GM10248 (cell line): ENCODE results near the gene SLCO4A1.

Experiments
- CTCF ChIA-PET: fragments of 300-600 bp; sonication (Branson Sonifier 250); formaldehyde crosslinking; extraction: SDS; loops from one replicate; lab custom pipeline; 2021; ENCODE audit warnings: antibody characterized with exemption; lab: Yijun Ruan, JAX
- POLR2A ChIA-PET: fragments of 350-650 bp; sonication (Branson Sonifier 250); formaldehyde crosslinking; extraction: SDS; loops from one replicate; lab custom pipeline; 2020; ENCODE audit warnings: antibody characterized with exemption; lab: Yijun Ruan, JAX
- DNase-seq: peaks from one replicate; pipeline ENCODE4 v3.0.0; 2012; ENCODE audit errors: extremely low spot score
- CTCF ChIP-seq: IDR thresholded peaks from 2 replicates; pipeline ENCODE4 v1.5.1; 2012; ENCODE audit warnings: mild to moderate bottlenecking, low read depth; ENCODE audit errors: extremely low read depth, missing control alignments, control extremely low read depth

Gene SLCO4A1

GRCh38 chr20:62596921-62597320 is 45.4 kb upstream of the SLCO4A1 start:
- TF ChIP-seq CTCF = no peak
- no peak for DNase-seq
- ChIA-PET POLR2A (no interaction called here), CTCF (no interaction called here)

- no peak for TF ChIP-seq CTCF
- ChIA-PET POLR2A (no interaction called here), CTCF (interaction anchor here (1.3 kb wide), 1 partner anchor 19 kb away, joined by 5 read pairs; no protein-coding TSS in a partner anchor)
- no peak for DNase-seq
These were observed 44.7 kb upstream of the SLCO4A1 start for GRCh38 chr20:62597416-62598115.

DNA sequence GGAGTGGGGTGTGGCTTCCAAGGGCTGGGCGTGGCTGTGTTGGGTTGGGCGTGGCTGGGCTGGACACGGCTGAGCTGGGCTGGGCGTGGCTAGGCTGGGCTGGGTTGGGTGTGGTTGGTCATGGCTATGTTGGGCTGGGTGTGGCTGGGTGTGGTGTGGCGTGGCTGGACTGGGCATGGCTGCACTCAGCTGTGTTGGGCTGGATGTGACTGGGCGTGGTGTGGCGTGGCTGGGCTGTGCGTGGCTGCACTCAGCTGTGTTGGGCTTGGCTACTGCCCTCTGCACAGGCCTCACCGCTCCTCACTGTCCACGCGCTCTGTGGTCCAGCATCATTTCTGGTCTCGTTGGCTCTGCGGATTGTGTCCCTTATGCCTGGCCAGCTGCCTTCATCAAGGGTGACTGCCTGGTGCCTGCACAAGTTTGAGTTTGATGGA is 43.5 kb upstream of the SLCO4A1 start:
- no peak for TF ChIP-seq CTCF
- peak; percentile 56 for DNase-seq
- ChIA-PET CTCF (interaction anchor here (0.9 to 1.3 kb wide), 3 partner anchors 10 to 18 kb away, joined by 3 to 5 read pairs (median 3); no protein-coding TSS in a partner anchor), POLR2A (no interaction called here)

DNA sequence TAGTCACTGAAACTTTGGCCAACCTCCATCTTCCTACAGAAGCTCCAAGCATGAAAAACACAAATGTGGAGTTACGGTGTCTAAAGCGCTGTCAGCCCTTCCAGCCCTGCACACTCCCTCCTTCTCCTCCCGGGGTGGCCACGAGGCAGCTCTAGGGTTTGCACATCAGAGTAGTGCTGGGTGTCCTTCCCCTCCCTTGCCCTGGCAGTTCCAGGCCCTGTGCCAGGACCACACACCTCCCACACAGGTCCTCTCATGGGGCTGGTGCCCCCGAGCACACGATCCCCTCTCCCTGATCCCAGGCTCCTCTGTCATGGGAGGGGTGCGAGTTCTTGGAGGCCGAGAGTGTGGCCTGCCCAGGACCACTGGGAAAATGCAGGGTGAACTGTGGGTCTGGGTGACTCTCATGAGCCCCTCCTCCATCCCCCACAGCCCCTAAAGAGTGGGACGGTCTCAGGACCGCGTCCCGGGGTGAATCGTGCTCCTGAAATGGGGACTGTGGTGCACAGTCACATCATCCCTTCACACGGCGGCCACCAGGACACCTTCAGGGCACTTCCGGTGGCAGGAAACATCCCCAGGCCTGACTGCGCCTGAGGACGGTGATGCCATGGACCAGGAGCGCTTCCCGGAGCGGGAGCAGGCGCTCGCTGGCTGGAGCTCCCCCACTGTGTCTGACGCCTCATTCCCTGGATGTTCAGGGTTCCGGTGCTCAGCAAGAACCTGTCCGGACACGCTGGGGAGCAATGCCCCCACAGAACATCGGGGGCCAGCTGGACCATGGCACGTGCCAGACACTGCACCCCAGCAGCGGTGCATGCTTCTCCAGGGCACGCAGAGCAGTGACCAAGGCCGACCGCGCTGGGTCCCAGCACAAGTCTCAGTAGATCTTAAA is 42.8 kb upstream of the SLCO4A1 start:
- CTCF ChIA-PET = interaction anchor here (1.0 to 2.9 kb wide), 3 partner anchors 11 to 18 kb away, joined by 3 to 13 read pairs (median 5); no protein-coding TSS in a partner anchor
- DNase-seq = no peak

DNA sequence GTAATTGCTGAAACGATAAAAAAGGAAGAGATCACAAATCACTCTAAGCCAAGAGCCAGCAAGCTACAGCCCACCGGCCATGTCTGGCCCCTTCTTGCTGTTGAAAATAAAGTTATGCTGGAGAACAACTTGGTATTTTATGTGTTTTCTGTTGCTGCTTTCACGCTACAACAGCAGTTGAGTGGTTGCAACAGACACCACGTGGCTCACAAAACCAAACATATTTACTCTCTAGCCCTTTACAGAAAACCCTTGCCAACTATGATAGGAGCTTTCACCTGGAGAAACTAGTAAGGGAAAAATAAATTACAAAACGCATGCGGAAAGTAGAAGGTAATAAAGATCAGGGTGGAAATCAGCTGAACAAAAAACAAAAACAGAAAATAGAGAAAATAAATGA is 41.1 kb upstream of the SLCO4A1 start:
- CTCF ChIA-PET = interaction anchor here (0.9 to 2.9 kb wide), 2 partner anchors 16 to 60 kb away, joined by 3 to 13 read pairs; no protein-coding TSS in a partner anchor
- TF ChIP-seq CTCF = no peak
- no peak for DNase-seq
- POLR2A ChIA-PET = interaction anchor here (0.6 kb wide), 1 partner anchor 529 kb away, joined by 3 read pairs; no protein-coding TSS in a partner anchor

More for the DNA sequence above, 42.8 kb upstream of the SLCO4A1 start:
- TF ChIP-seq CTCF = no peak
- POLR2A ChIA-PET = no interaction called here

- DNase-seq = no peak
- POLR2A ChIA-PET = no interaction called here
- CTCF ChIA-PET = interaction anchor here (0.9 to 2.9 kb wide), 2 partner anchors 15 to 60 kb away, joined by 3 to 13 read pairs; no protein-coding TSS in a partner anchor
- no peak for TF ChIP-seq CTCF
These were observed 40.6 kb upstream of the SLCO4A1 start for GRCh38 chr20:62601714-62602113.
